Measurements from ENCODE around the gene BTBD9. TPM values are rescaled to one million over a fixed set of nuclear protein-coding genes. Genes with fewer than 3 reads are reported as not detected.
A peak's percentile ranks its signal among the peaks of the same experiment; 100 is the strongest.

BTBD9 gene
- total and polyA plus RNA-seq, 3 donors from 2014 or later = 11.4 to 32.8 (median 29.5) TPM

GRCh38 chr6:38214159-38214558 is 425.6 kb downstream of the BTBD9 start:
- H3K9me3 ChIP-seq = no peaks in the 10 kb centered on the region
- no peaks in the 10 kb centered on the region for H3K27me3 ChIP-seq
- DNase-seq = no peak
- TF ChIP-seq POLR2A (IDR thresholded peaks at IDR 0.05) = no peak
- TF ChIP-seq CTCF (IDR thresholded peaks at IDR 0.05) = no peak
- H3K27ac ChIP-seq = no peak overlapping the region
- WGBS, 2 donors = 78 to 96% methylated on average over 2 of the region's 2 CpGs
- H3K4me1 ChIP-seq = peaks cover 8% of the 10 kb centered on the region
- no peak overlapping the region for H3K4me3 ChIP-seq
- intact Hi-C loops (cut with DNase I; ENCODE audit: low total_unique reads) = no loop called here
- H3K36me3 ChIP-seq (ENCODE audit: low read depth, missing control alignments) = no peaks in the 10 kb centered on the region

- H3K27ac ChIP-seq = no peak overlapping the region
- intact Hi-C loops (cut with DNase I; ENCODE audit: low total_unique reads) = no loop called here
- WGBS, 2 donors = 58 to 76% methylated on average over 2 of the region's 2 CpGs
These were observed 426.5 kb downstream of the BTBD9 start for GRCh38 chr6:38213251-38213658.

GRCh38 chr6:38212579-38212978 is 427.1 kb downstream of the BTBD9 start:
- no peaks in the 10 kb centered on the region for H3K27me3 ChIP-seq
- no peak overlapping the region for H3K4me3 ChIP-seq
- WGBS, 2 donors = 62 to 66% methylated on average over 5 of the region's 5 CpGs
- peak overlapping the region in 1 of 2 donors; percentile 43 for H3K27ac ChIP-seq
- peaks cover 8% of the 10 kb centered on the region for H3K4me1 ChIP-seq
- intact Hi-C loops (cut with DNase I; ENCODE audit: low total_unique reads) = no loop called here
- H3K36me3 ChIP-seq (ENCODE audit: low read depth, missing control alignments) = no peaks in the 10 kb centered on the region
- no peak for DNase-seq
- TF ChIP-seq POLR2A (IDR thresholded peaks at IDR 0.05) (no peak), CTCF (IDR thresholded peaks at IDR 0.05) (no peak)
- H3K9me3 ChIP-seq = no peaks in the 10 kb centered on the region

More at GRCh38 chr6:38213251-38213658, 426.5 kb downstream of the BTBD9 start:
- no peak overlapping the region for H3K4me3 ChIP-seq
- peaks cover 8% of the 10 kb centered on the region for H3K4me1 ChIP-seq
- no peaks in the 10 kb centered on the region for H3K36me3 ChIP-seq (ENCODE audit: low read depth, missing control alignments)
- H3K9me3 ChIP-seq = no peaks in the 10 kb centered on the region
- H3K27me3 ChIP-seq = no peaks in the 10 kb centered on the region
- no peak for DNase-seq
- TF ChIP-seq CTCF (IDR thresholded peaks at IDR 0.05) = no peak
- no peak for TF ChIP-seq POLR2A (IDR thresholded peaks at IDR 0.05)

- no peak for DNase-seq
- H3K9me3 ChIP-seq = no peaks in the 10 kb centered on the region
- intact Hi-C loops (cut with DNase I; ENCODE audit: low total_unique reads) = no loop called here
- H3K27me3 ChIP-seq = no peaks in the 10 kb centered on the region
- TF ChIP-seq POLR2A (IDR thresholded peaks at IDR 0.05) = no peak
- 94% methylated on average over 3 of the region's 3 CpGs; no CpG with 5 or more reads in 1 of the 2 donors for WGBS, 2 donors
- no peak overlapping the region for H3K27ac ChIP-seq
- no peaks in the 10 kb centered on the region for H3K36me3 ChIP-seq (ENCODE audit: low read depth, missing control alignments)
- no peak overlapping the region for H3K4me3 ChIP-seq
- peaks cover 8% of the 10 kb centered on the region for H3K4me1 ChIP-seq
These were observed 427.6 kb downstream of the BTBD9 start for GRCh38 chr6:38212116-38212515.

GRCh38 chr6:38209371-38210260 is 430.1 kb downstream of the BTBD9 start:
- H3K27me3 ChIP-seq = no peaks in the 10 kb centered on the region
- intact Hi-C loops (cut with DNase I; ENCODE audit: low total_unique reads) = no loop called here
- peaks cover 8% of the 10 kb centered on the region for H3K4me1 ChIP-seq
- no peak for DNase-seq
- no peak overlapping the region for H3K27ac ChIP-seq
- 60 to 65% methylated on average over 17 to 18 of the region's 18 CpGs for WGBS, 2 donors
- H3K9me3 ChIP-seq = no peaks in the 10 kb centered on the region
- H3K36me3 ChIP-seq (ENCODE audit: low read depth, missing control alignments) = no peaks in the 10 kb centered on the region
- no peak overlapping the region for H3K4me3 ChIP-seq
- TF ChIP-seq POLR2A (IDR thresholded peaks at IDR 0.05) = no peak
- no peak for TF ChIP-seq CTCF (IDR thresholded peaks at IDR 0.05)
